ENCODE data around the gene OR4C45. TPM values are rescaled to one million over a fixed set of nuclear protein-coding genes. Genes with fewer than 3 reads are reported as not detected.

Gene OR4C45
- total and polyA plus RNA-seq, 8 donors = not detected

DNA sequence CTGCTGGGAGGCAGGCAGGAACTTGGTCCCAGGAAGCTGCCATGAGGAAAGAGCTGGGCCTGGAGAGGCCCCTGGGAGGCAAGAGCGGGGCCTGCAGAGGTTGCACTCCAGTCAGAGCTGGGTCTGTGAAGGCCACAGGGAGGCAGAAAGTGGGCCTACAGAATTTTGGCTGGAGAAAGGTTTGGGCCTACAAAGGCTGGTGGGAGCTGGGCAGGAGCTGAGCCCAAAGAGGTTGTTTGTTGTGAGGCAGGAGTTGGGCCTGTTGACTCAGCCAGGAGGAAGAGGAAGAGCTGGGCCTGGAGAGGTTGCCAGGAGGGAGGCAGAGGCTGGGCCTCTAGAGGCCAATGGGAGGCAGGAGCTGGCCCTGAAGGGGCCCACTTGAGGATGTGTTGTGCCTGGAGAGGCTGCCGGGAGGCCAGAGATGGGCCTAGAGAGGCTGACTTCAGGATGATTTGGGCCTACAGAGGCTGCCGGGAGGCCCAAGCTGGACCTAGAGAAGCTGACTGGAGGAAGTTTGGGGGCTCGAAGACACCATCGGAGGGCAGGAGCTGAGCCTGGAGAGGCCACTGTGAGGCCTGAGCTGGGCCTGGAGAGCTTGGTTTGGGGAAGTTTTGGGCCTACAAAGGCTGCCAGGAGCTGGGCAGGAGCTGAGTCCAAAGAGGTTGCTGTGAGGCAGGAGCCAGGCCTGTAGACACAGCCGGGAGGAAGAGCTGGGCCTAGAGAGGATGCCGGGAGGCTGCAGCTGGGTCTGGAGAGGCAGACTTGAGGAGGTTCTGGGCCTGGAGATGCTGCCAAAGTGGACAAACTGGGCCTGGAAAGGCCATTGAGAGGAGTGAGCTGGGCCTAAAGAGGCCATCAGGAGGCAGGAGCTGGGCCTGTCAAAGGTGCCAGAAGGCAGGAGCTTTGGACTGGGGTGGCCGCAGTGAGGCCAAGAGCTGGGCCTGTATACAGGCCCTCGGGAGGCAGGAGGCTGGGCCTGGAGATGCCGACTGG, 40.7 kb downstream of the OR4C45 start:
- Histone ChIP-seq H3K9me3 (peaks cover 6 to 91% (median 58%) of the 10 kb centered on the region in 4 donors), H3K27ac (no peak overlapping the region), H3K4me1 (no peaks in the 10 kb centered on the region), H3K36me3 (no peaks in the 10 kb centered on the region), H3K4me3 (no peak overlapping the region), H3K27me3 (no peaks in the 10 kb centered on the region)
- intact Hi-C loops (cut with DNase I; ENCODE audit: low total_unique reads) = no loop called here
- 82 to 89% (median 85%) methylated on average over 8 to 10 of the region's 10 CpGs for WGBS, 5 donors
- TF ChIP-seq POLR2AphosphoS5 (IDR thresholded peaks at IDR 0.05) (no peak), EP300 (IDR thresholded peaks at IDR 0.05) (no peak), POLR2A (IDR thresholded peaks at IDR 0.05) (no peak)
- TF ChIP-seq, protein P1, sequence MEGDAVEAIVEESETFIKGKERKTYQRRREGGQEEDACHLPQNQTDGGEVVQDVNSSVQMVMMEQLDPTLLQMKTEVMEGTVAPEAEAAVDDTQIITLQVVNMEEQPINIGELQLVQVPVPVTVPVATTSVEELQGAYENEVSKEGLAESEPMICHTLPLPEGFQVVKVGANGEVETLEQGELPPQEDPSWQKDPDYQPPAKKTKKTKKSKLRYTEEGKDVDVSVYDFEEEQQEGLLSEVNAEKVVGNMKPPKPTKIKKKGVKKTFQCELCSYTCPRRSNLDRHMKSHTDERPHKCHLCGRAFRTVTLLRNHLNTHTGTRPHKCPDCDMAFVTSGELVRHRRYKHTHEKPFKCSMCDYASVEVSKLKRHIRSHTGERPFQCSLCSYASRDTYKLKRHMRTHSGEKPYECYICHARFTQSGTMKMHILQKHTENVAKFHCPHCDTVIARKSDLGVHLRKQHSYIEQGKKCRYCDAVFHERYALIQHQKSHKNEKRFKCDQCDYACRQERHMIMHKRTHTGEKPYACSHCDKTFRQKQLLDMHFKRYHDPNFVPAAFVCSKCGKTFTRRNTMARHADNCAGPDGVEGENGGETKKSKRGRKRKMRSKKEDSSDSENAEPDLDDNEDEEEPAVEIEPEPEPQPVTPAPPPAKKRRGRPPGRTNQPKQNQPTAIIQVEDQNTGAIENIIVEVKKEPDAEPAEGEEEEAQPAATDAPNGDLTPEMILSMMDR (IDR thresholded peaks at IDR 0.05) = no peak
- no peak for DNase-seq

DNA sequence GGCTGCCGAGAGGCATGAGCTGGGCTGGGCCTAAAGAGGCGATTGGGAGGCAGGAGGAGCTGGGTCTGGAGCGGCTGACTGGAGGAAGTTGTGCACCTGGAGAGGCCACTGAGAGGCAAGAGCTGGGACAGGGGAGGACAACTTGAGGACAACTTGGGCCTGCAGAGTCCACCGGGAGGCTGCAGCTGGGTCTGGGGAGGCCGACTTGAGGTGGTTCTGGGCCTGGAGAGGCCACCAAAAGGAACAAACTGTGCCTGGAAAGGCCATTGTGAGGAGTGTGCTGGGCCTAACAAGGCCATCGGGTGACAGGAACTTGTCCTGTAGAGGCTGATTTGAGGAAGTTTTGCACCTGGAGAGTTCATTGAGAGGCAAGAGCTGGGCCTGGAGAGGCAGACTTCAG, 41.5 kb downstream of the OR4C45 start:
- Histone ChIP-seq H3K4me1 (no peaks in the 10 kb centered on the region), H3K9me3 (peaks cover 6 to 99% (median 63%) of the 10 kb centered on the region in 4 donors), H3K36me3 (no peaks in the 10 kb centered on the region), H3K27me3 (no peaks in the 10 kb centered on the region), H3K27ac (no peak overlapping the region), H3K4me3 (no peak overlapping the region)
- DNase-seq = no peak
- TF ChIP-seq, protein P1 (IDR thresholded peaks at IDR 0.05) = no peak
- TF ChIP-seq POLR2AphosphoS5 (IDR thresholded peaks at IDR 0.05) = no peak
- TF ChIP-seq EP300 (IDR thresholded peaks at IDR 0.05) = no peak
- TF ChIP-seq POLR2A (IDR thresholded peaks at IDR 0.05) = no peak
- intact Hi-C loops (cut with DNase I; ENCODE audit: low total_unique reads) = no loop called here
- WGBS, 5 donors = 78 to 87% (median 78%) methylated on average over 6 of the region's 6 CpGs

DNA sequence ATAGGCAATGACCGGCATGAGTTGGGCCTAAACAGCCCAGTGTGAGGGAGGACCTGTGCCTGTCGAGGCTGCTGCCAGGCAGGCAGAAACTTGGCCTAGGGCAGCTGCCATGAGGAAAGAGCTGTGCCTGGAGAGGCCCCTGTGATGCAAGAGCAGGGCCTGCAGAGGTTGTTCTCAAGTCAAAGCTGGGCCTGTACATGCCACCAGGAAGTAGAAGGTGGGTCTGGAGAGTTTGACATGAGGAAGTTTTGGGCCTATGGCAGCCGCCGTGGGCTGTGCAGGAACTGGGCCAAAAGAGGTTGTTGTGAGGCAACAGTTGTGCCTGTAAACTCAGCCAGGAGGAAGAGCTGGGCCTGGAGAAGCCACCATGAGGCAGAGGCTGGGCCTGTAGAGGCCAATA, 43.2 kb downstream of the OR4C45 start:
- H3K27ac ChIP-seq = no peak overlapping the region
- no peaks in the 10 kb centered on the region for H3K4me1 ChIP-seq
- WGBS, 5 donors = 71 to 82% (median 76%) methylated on average over 4 of the region's 4 CpGs
- no peak for DNase-seq
- no peak overlapping the region for H3K4me3 ChIP-seq
- no peak for TF ChIP-seq EP300 (IDR thresholded peaks at IDR 0.05)
- TF ChIP-seq, protein P1 (IDR thresholded peaks at IDR 0.05) = no peak
- no peak for TF ChIP-seq POLR2AphosphoS5 (IDR thresholded peaks at IDR 0.05)
- TF ChIP-seq POLR2A (IDR thresholded peaks at IDR 0.05) = no peak
- no peaks in the 10 kb centered on the region for H3K36me3 ChIP-seq
- H3K9me3 ChIP-seq = peaks cover 6 to 87% (median 65%) of the 10 kb centered on the region in 4 donors
- intact Hi-C loops (cut with DNase I; ENCODE audit: low total_unique reads) = no loop called here
- H3K27me3 ChIP-seq = no peaks in the 10 kb centered on the region

DNA sequence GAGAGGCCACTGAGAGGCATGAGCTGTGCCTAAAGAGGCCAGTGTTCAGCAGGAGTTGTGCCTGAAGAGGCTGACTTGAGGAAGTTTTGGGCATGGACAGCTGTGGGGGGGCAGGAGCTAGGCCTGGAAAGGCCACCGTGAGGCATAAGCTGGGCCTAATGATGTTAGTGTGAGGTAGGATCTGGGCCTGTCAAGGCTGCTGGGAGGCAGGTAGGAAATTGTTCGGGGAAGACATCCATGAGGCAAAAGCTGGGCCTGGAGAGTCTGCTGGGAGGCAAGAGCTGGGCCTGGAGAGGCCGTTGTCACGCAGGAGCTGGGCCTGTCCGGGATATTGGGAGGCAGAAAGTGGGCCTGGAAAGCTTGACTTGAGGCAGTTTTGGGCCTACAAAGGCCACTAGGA, 44.9 kb downstream of the OR4C45 start:
- intact Hi-C loops (cut with DNase I; ENCODE audit: low total_unique reads) = no loop called here
- 67 to 80% (median 75%) methylated on average over 5 of the region's 5 CpGs for WGBS, 5 donors
- Histone ChIP-seq H3K27ac (no peak overlapping the region), H3K4me3 (no peak overlapping the region), H3K4me1 (no peaks in the 10 kb centered on the region), H3K36me3 (no peaks in the 10 kb centered on the region), H3K9me3 (peaks cover 6 to 70% (median 53%) of the 10 kb centered on the region in 4 donors), H3K27me3 (no peaks in the 10 kb centered on the region)
- no peak for DNase-seq
- TF ChIP-seq POLR2AphosphoS5 (IDR thresholded peaks at IDR 0.05) (no peak), EP300 (IDR thresholded peaks at IDR 0.05) (no peak), POLR2A (IDR thresholded peaks at IDR 0.05) (no peak)
- TF ChIP-seq, protein P1 (IDR thresholded peaks at IDR 0.05) = no peak

All from stomach (tissue), 9 donors.